HFFc6 (cell line): ENCODE measurements around the gene PCED1A. TPM values are rescaled to one million over a fixed set of nuclear protein-coding genes. Genes with fewer than 3 reads are reported as not detected.

ENCODE experiments used
- DNase-seq: peaks from one replicate; pipeline ENCODE4 v3.0.0-alpha.2; 2018
- H3K27ac Mint-ChIP-seq: 2 replicates; pipeline ENCODE4 v1.8.0; 2020; ENCODE audit warnings: mild to moderate bottlenecking, mixed read lengths
- H3K27me3 Mint-ChIP-seq: 2 replicates; pipeline ENCODE4 v1.8.0; 2021; ENCODE audit warnings: mild to moderate bottlenecking, moderate library complexity, mixed read lengths; ENCODE audit not compliant: insufficient read depth
- H3K36me3 Mint-ChIP-seq: 2 replicates; pipeline ENCODE4 v1.8.0; 2021; ENCODE audit warnings: low read depth, mixed read lengths
- H3K4me1 Mint-ChIP-seq: 2 replicates; pipeline ENCODE4 v1.8.0; 2020; ENCODE audit warnings: low read depth, mixed read lengths
- H3K4me3 Mint-ChIP-seq: 2 replicates; pipeline ENCODE4 v1.8.0; 2020; ENCODE audit warnings: mild to moderate bottlenecking, moderate library complexity, mixed read lengths
- H3K9me3 Mint-ChIP-seq: 2 replicates; pipeline ENCODE4 v1.8.0; 2020; ENCODE audit warnings: mild to moderate bottlenecking, mixed read lengths
- CTCF ChIP-seq: fragments of 200-600 bp; sonication (generic); IDR thresholded peaks from 2 replicates; pipeline ENCODE4 v1.5.0; 2021; ENCODE audit warnings: antibody characterized with exemption, mild to moderate bottlenecking
- total RNA-seq, 6 experiments: library from RNA; stranded (reverse); fragmentation: NEBNext Ultra II Directional; extraction: Animal tissue kit (Norgen Biotek cat#: 25700); gene quantifications; 2 replicates in 1 of 6; 3 replicates in 5 of 6; pipeline ENCODE4 v1.2.3, GENCODE V29; 2021

Gene PCED1A
- total RNA-seq, 6 experiments from 2014 or later, result 22.0 to 24.8 (median 23.8) TPM

DNA sequence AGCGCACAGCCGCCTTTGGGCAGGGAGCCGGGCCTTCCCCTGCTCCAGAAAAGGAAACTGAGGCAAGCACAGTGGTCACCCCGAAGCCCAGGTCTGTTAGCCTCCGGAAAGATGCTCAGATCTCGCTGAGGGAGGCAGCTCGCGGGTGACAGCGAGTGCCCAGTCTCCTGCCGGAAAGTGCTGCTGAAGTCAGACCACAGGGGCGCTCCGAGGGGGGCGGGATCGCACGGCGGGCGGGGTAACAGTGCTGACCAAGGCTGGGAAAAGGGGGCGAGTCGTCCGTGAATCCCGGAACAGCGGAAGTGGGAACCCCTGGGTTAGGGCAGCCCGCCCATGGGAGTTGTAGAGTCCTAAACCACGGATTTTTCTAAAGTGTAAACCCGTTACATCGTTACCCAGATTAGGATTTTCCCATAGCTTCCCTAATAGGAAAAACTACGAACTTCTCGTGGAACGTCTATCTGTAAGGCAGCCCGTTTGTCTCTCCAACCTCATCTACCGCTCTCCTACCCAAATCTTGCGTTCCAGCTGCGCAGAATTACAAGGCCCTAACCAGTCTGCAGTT is 594 bp upstream of the PCED1A start:
- TF ChIP-seq CTCF, result no peak
- peak; percentile 54 for DNase-seq
- peak overlapping the region; percentile 97 for H3K4me3 Mint-ChIP-seq
- H3K9me3 Mint-ChIP-seq, result no peaks in the 10 kb centered on the region
- peaks cover 23% of the 10 kb centered on the region for H3K4me1 Mint-ChIP-seq
- no peaks in the 10 kb centered on the region for H3K27me3 Mint-ChIP-seq
- H3K27ac Mint-ChIP-seq, result peak overlapping the region; percentile 90
- peaks cover 26% of the 10 kb centered on the region for H3K36me3 Mint-ChIP-seq

- Mint-ChIP-seq H3K9me3 (no peaks in the 10 kb centered on the region), H3K27ac (peak overlapping the region; percentile 83), H3K4me1 (peaks cover 23% of the 10 kb centered on the region), H3K4me3 (peak overlapping the region; percentile 82), H3K27me3 (no peaks in the 10 kb centered on the region), H3K36me3 (peaks cover 33% of the 10 kb centered on the region)
- no peak for DNase-seq
- no peak for TF ChIP-seq CTCF
Measured at GRCh38 chr20:2839732-2840137, 720 bp downstream of the PCED1A start.

GRCh38 chr20:2838847-2839671 is 1.4 kb downstream of the PCED1A start:
- Mint-ChIP-seq H3K27me3 (no peaks in the 10 kb centered on the region), H3K4me3 (peak overlapping the region; percentile 82), H3K4me1 (peaks cover 23% of the 10 kb centered on the region), H3K9me3 (no peaks in the 10 kb centered on the region), H3K36me3 (peaks cover 27% of the 10 kb centered on the region), H3K27ac (peak overlapping the region; percentile 83)
- TF ChIP-seq CTCF, result no peak
- no peak for DNase-seq

GRCh38 chr20:2838170-2838797 is 2.2 kb downstream of the PCED1A start:
- Mint-ChIP-seq H3K4me3 (no peak overlapping the region), H3K27ac (no peak overlapping the region), H3K27me3 (no peaks in the 10 kb centered on the region), H3K9me3 (no peaks in the 10 kb centered on the region), H3K4me1 (peaks cover 23% of the 10 kb centered on the region), H3K36me3 (peaks cover 22% of the 10 kb centered on the region)
- no peak for DNase-seq
- no peak for TF ChIP-seq CTCF

DNA sequence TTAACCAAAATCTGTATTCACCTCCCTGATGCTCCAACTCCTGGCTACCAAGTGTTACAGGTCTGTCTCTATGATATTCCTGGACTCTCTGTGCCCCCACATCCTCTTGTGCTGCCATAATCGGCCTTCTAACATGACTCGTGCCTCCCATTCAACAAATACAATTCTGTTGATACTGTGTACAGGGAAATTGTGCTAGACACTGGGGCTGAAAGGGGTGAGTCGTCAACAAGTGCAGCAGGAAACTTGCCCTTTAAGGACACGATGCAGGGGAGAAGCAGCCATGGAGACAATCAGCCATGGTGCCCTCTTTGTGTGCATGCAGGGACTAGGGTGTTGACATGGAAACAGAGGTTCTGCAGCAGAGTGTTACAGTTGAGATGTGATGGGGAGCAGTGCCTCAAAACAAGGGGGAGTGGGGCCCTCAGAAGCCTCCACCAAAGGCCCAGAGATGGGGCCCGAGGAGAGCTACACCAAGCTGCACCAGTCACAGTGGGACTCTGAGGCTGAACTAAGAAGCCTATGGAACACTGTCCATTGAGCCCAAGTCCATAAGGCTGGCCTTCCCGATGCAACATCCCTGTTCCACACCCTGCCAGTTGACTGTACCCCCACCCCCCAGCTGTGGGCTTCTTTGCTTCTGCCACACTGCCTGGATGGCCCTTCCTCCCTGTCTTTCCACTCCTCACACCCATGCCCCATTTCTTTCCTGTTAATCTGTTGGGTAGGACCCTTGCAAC is 3.1 kb downstream of the PCED1A start:
- Mint-ChIP-seq H3K9me3 (no peaks in the 10 kb centered on the region), H3K4me1 (peaks cover 26% of the 10 kb centered on the region), H3K36me3 (peaks cover 20% of the 10 kb centered on the region), H3K27ac (no peak overlapping the region), H3K27me3 (no peaks in the 10 kb centered on the region), H3K4me3 (no peak overlapping the region)
- DNase-seq, result no peak
- TF ChIP-seq CTCF, result no peak
